HepG2 (cell line): ENCODE results near the gene UQCRC2. TPM values are rescaled to one million over a fixed set of nuclear protein-coding genes. Genes with fewer than 3 reads are reported as not detected.

ENCODE experiments used
- HIC2 ChIP-seq: sonication (generic); formaldehyde crosslinking; IDR thresholded peaks from 2 replicates; pipeline ENCODE4 v1.9.0; 2022; ENCODE audit warnings: low read depth, missing genetic modification reagents
- ISL2 ChIP-seq: sonication (generic); formaldehyde crosslinking; IDR thresholded peaks from 2 replicates; pipeline ENCODE4 v1.5.0; 2020; ENCODE audit warnings: missing genetic modification reagents
- MED1 ChIP-seq: sonication (generic); formaldehyde crosslinking; IDR thresholded peaks from 2 replicates; pipeline ENCODE4 v1.4.0; 2020; ENCODE audit warnings: missing genetic modification reagents
- PCBP2 ChIP-seq: fragments of 200-400 bp; formaldehyde crosslinking; optimal IDR thresholded peaks from 2 replicates; pipeline ENCODE3; 2018; ENCODE audit warnings: low read length, low read depth; ENCODE audit not compliant: poor library complexity, severe bottlenecking
- PHF5A ChIP-seq: IDR thresholded peaks from one replicate; pipeline ENCODE4 v1.6.1; 2018; ENCODE audit warnings: low read depth, missing genetic modification reagents; ENCODE audit not compliant: unreplicated experiment
- PRDM10 ChIP-seq: sonication (generic); formaldehyde crosslinking; IDR thresholded peaks from 2 replicates; pipeline ENCODE4 v1.4.0; 2020; ENCODE audit warnings: low read depth, missing genetic modification reagents
- RERE ChIP-seq: IDR thresholded peaks from 2 replicates; pipeline ENCODE4 v1.6.1; 2016; ENCODE audit warnings: low read depth, missing genetic modification reagents, missing compliant biosample characterization
- SNAI1 ChIP-seq: sonication (generic); formaldehyde crosslinking; IDR thresholded peaks from 2 replicates; pipeline ENCODE4 v1.5.0; 2020; ENCODE audit warnings: mild to moderate bottlenecking, missing genetic modification reagents, borderline replicate concordance
- ZBTB20 ChIP-seq: sonication (generic); formaldehyde crosslinking; IDR thresholded peaks from 2 replicates; pipeline ENCODE4 v1.8.1; 2023; ENCODE audit warnings: missing genetic modification reagents, low read depth, mild to moderate bottlenecking, borderline replicate concordance
- ZBTB34 ChIP-seq: sonication (generic); formaldehyde crosslinking; IDR thresholded peaks from 2 replicates; pipeline ENCODE4 v1.8.0; 2022; ENCODE audit warnings: mild to moderate bottlenecking, missing genetic modification reagents
- ZFP82 ChIP-seq: sonication (generic); formaldehyde crosslinking; IDR thresholded peaks from 2 replicates; pipeline ENCODE4 v1.5.1; 2020; ENCODE audit warnings: mild to moderate bottlenecking, missing genetic modification reagents, borderline replicate concordance
- ZMAT3 ChIP-seq: sonication (generic); formaldehyde crosslinking; conservative IDR thresholded peaks from 2 replicates; pipeline ENCODE4 v1.7.0; 2021; ENCODE audit warnings: missing genetic modification reagents
- ZNF224 ChIP-seq: sonication (generic); formaldehyde crosslinking; IDR thresholded peaks from 2 replicates; pipeline ENCODE4 v1.5.0; 2020; ENCODE audit warnings: mild to moderate bottlenecking, missing genetic modification reagents
- ZNF274 ChIP-seq: sonication (generic); formaldehyde crosslinking; IDR thresholded peaks from 2 replicates; pipeline ENCODE4 v1.5.1; 2020; ENCODE audit warnings: mild to moderate bottlenecking, missing genetic modification reagents
- ZNF678 ChIP-seq: sonication (generic); formaldehyde crosslinking; IDR thresholded peaks from 2 replicates; pipeline ENCODE4 v1.4.0; 2020; ENCODE audit warnings: mild to moderate bottlenecking, missing genetic modification reagents
- ZNF790 ChIP-seq: sonication (generic); formaldehyde crosslinking; IDR thresholded peaks from 2 replicates; pipeline ENCODE4 v1.8.0; 2022; ENCODE audit warnings: missing genetic modification reagents, mild to moderate bottlenecking, borderline replicate concordance
- polyA plus RNA-seq, 8 experiments: library from polyadenylated mRNA; depleted of rRNA in 3 of 8; stranded (reverse) in 7 of 8; unstranded in 1 of 8; fragments of >200 nt; fragmentation: Illumina TruSeq in 4 of 8; extraction: Trizol in 4 of 8; gene quantifications; 2 replicates each; pipeline versions ENCODE4 v1.2.1 to v1.2.3, GENCODE V29; 2011 to 2016; ENCODE audit warnings: low read depth in 4 of 8, missing spikeins in 1 of 8, mixed read lengths in 1 of 8; ENCODE audit not compliant: insufficient read depth in 1 of 8
- total RNA-seq, 5 experiments: library from RNA; depleted of rRNA; stranded (reverse); fragments of >200 nt; fragmentation: Illumina TruSeq; extraction: Trizol; gene quantifications; 2 replicates each; pipeline ENCODE4 v1.2.3, GENCODE V29; 2016; ENCODE audit warnings: low read depth in 1 of 5

UQCRC2 gene
- total and polyA plus RNA-seq, 2 of the 13 experiments (the other 11 are each of a cell fraction or from before 2014, with no cell fraction given), result 442 to 536 TPM

GRCh38 chr16:21952793-21953540 is at the start of gene UQCRC2 (continued):
- TF ChIP-seq RERE (CRISPR knock-in tag), result peak; percentile 69
- TF ChIP-seq ZNF274 (CRISPR knock-in tag), result no peak; the same call in 1 of the 2 replicates
- TF ChIP-seq PRDM10 (CRISPR knock-in tag), result peak; percentile 100
- TF ChIP-seq ZNF678 (CRISPR knock-in tag), result no peak
- TF ChIP-seq PCBP2, result peak; percentile 13
- no peak for TF ChIP-seq ZFP82
- peak; percentile 31; the same call in 1 of the 2 replicates for TF ChIP-seq ZBTB20 (CRISPR knock-in tag)
- TF ChIP-seq MED1 (CRISPR knock-in tag), result peak; percentile 53
- TF ChIP-seq ISL2 (CRISPR knock-in tag), result peak; percentile 69
- TF ChIP-seq ZBTB34 (CRISPR knock-in tag), result no peak
- TF ChIP-seq ZMAT3 (CRISPR knock-in tag), result peak; percentile 92
- TF ChIP-seq ZNF790, result no peak; the same call in 1 of the 2 replicates
- TF ChIP-seq PHF5A (CRISPR knock-in tag), result peak; percentile 84
- peak; percentile 60 for TF ChIP-seq ZNF224 (CRISPR knock-in tag)
- peak; percentile 98 for TF ChIP-seq SNAI1 (CRISPR knock-in tag)
- TF ChIP-seq HIC2 (CRISPR knock-in tag), result no peak
